HepG2 (cell line): ENCODE results near the gene BST1. TPM values are rescaled to one million over a fixed set of nuclear protein-coding genes. Genes with fewer than 3 reads are reported as not detected.

Source experiments
- ARHGAP35 ChIP-seq: sonication (generic); formaldehyde crosslinking; IDR thresholded peaks from 2 replicates; pipeline ENCODE4 v1.9.0; 2022; ENCODE audit warnings: mild to moderate bottlenecking, inconsistent platforms, moderate library complexity, missing genetic modification reagents, borderline replicate concordance
- EED ChIP-seq: sonication (generic); formaldehyde crosslinking; IDR thresholded peaks from 2 replicates; pipeline ENCODE4 v1.5.0; 2020; ENCODE audit warnings: mild to moderate bottlenecking, missing genetic modification reagents
- FOXK2 ChIP-seq: fragments of 450-650 bp; IDR thresholded peaks from 2 replicates; pipeline ENCODE4 v1.6.1; 2016
- MED13 ChIP-seq: sonication (generic); formaldehyde crosslinking; IDR thresholded peaks from 2 replicates; pipeline ENCODE4 v1.5.0; 2020; ENCODE audit warnings: missing genetic modification reagents
- NBN ChIP-seq: fragments of 450-650 bp; conservative IDR thresholded peaks from 2 replicates; pipeline ENCODE4 v1.6.1; 2017
- RFX1 ChIP-seq: fragments of 450-650 bp; IDR thresholded peaks from 2 replicates; pipeline ENCODE4 v1.6.1; 2017
- ZIK1 ChIP-seq: sonication (generic); formaldehyde crosslinking; IDR thresholded peaks from 2 replicates; pipeline ENCODE4 v1.5.0; 2020; ENCODE audit warnings: mild to moderate bottlenecking, low read depth, missing genetic modification reagents, borderline replicate concordance
- ZNF761 ChIP-seq: sonication (generic); formaldehyde crosslinking; conservative IDR thresholded peaks from 2 replicates; pipeline ENCODE4 v1.4.0; 2020; ENCODE audit warnings: mild to moderate bottlenecking, missing genetic modification reagents
- ZNF775 ChIP-seq: sonication (generic); formaldehyde crosslinking; IDR thresholded peaks from 2 replicates; pipeline ENCODE4 v1.4.0; 2020; ENCODE audit warnings: missing genetic modification reagents, mild to moderate bottlenecking, moderate library complexity, borderline replicate concordance
- polyA plus RNA-seq, 8 experiments: library from polyadenylated mRNA; depleted of rRNA in 3 of 8; stranded (reverse) in 7 of 8; unstranded in 1 of 8; fragments of >200 nt; fragmentation: Illumina TruSeq in 4 of 8; extraction: Trizol in 4 of 8; gene quantifications; 2 replicates each; pipeline versions ENCODE4 v1.2.1 to v1.2.3, GENCODE V29; 2011 to 2016; ENCODE audit warnings: low read depth in 4 of 8, missing spikeins in 1 of 8, mixed read lengths in 1 of 8; ENCODE audit not compliant: insufficient read depth in 1 of 8
- total RNA-seq, 5 experiments: library from RNA; depleted of rRNA; stranded (reverse); fragments of >200 nt; fragmentation: Illumina TruSeq; extraction: Trizol; gene quantifications; 2 replicates each; pipeline ENCODE4 v1.2.3, GENCODE V29; 2016; ENCODE audit warnings: low read depth in 1 of 5
- TF ChIP-seq, protein P1 (sequence below): sonication (generic); formaldehyde crosslinking; IDR thresholded peaks from 2 replicates; pipeline ENCODE4 v1.9.0; 2021; ENCODE audit warnings: missing genetic modification reagents, borderline replicate concordance
- TF ChIP-seq, protein P2 (sequence below): sonication (generic); formaldehyde crosslinking; conservative IDR thresholded peaks from 2 replicates; pipeline ENCODE4 v1.8.0; 2022; ENCODE audit warnings: mild to moderate bottlenecking, moderate library complexity, missing genetic modification reagents

BST1 gene
- total and polyA plus RNA-seq, 2 of the 13 experiments (the other 11 are each of a cell fraction or from before 2014, with no cell fraction given) = 0.09 to 0.49 TPM

DNA sequence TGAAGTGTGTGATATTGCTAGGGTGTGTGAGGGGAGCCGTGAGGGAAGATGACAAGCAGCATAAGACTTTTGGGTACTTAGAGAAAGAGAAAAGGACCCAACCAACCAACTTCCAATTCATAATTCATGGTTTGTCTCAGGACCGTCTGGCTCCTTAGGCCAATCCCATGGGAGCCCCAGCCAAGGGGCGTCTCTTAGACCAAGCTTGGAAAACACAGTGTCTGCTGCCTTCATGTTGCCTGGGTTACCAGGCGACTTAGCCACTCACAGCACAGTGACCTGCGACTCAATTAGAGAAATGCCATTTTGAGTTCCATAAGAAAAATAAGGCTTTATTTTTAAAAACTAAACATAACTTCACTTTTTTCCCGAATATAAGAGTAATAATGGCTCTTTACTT, 32.7 kb downstream of the BST1 start (continued):
- TF ChIP-seq ARHGAP35 (CRISPR knock-in tag) (no peak), RFX1 (no peak), ZNF775 (no peak), ZNF761 (CRISPR knock-in tag) (no peak), ZIK1 (no peak), EED (CRISPR knock-in tag) (no peak), FOXK2 (no peak), MED13 (no peak), NBN (no peak)
- TF ChIP-seq, protein P1, sequence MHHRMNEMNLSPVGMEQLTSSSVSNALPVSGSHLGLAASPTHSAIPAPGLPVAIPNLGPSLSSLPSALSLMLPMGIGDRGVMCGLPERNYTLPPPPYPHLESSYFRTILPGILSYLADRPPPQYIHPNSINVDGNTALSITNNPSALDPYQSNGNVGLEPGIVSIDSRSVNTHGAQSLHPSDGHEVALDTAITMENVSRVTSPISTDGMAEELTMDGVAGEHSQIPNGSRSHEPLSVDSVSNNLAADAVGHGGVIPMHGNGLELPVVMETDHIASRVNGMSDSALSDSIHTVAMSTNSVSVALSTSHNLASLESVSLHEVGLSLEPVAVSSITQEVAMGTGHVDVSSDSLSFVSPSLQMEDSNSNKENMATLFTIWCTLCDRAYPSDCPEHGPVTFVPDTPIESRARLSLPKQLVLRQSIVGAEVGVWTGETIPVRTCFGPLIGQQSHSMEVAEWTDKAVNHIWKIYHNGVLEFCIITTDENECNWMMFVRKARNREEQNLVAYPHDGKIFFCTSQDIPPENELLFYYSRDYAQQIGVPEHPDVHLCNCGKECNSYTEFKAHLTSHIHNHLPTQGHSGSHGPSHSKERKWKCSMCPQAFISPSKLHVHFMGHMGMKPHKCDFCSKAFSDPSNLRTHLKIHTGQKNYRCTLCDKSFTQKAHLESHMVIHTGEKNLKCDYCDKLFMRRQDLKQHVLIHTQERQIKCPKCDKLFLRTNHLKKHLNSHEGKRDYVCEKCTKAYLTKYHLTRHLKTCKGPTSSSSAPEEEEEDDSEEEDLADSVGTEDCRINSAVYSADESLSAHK (CRISPR knock-in tag) = no peak
- TF ChIP-seq, protein P2, sequence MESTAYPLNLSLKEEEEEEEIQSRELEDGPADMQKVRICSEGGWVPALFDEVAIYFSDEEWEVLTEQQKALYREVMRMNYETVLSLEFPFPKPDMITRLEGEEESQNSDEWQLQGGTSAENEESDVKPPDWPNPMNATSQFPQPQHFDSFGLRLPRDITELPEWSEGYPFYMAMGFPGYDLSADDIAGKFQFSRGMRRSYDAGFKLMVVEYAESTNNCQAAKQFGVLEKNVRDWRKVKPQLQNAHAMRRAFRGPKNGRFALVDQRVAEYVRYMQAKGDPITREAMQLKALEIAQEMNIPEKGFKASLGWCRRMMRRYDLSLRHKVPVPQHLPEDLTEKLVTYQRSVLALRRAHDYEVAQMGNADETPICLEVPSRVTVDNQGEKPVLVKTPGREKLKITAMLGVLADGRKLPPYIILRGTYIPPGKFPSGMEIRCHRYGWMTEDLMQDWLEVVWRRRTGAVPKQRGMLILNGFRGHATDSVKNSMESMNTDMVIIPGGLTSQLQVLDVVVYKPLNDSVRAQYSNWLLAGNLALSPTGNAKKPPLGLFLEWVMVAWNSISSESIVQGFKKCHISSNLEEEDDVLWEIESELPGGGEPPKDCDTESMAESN = no peak
